GM21390 (cell line): ENCODE results near the gene LTK.

ENCODE experiments used
- ATAC-seq: cut with Tn5 transposase; IDR thresholded peaks from one replicate; pipeline ENCODE4 v1.9.1; 2021; ENCODE audit not compliant: unreplicated experiment

The LTK gene

DNA sequence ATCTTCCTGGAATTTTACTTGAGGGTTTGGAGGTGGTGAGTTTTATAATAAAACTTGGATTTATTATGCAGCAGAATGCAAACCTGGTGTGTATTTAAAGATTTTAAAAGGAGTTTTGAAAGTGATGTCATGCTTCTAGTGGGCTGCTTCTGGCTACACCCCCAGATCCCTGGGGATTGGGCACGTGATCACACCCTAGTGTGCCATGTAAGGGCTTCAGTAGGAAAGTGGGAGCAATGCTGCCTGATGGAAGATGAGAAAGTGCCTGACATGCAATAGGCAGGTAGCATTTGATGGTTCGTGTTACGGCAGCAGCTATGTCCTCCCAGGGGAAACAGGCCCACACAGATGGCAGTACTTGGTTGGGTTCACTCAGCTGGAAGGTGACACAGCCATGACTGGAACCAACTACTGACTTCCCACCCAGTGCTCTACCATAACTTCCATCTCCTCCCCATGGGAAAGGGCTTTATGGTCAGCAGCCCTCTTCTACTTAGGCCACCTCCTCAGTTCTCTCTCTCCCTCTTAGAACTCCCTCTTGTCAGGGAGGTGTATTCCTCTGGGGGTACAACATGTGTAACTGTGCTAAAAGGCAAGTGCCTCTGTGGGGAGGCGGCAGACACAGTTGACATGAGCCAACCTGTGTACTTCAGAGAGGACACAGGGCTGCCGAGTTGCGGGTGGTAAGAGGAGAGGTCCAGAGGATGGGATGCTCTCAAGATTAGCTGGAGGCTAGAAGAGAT lies 14.3 kb downstream of the LTK start:
- no peak for ATAC-seq

DNA sequence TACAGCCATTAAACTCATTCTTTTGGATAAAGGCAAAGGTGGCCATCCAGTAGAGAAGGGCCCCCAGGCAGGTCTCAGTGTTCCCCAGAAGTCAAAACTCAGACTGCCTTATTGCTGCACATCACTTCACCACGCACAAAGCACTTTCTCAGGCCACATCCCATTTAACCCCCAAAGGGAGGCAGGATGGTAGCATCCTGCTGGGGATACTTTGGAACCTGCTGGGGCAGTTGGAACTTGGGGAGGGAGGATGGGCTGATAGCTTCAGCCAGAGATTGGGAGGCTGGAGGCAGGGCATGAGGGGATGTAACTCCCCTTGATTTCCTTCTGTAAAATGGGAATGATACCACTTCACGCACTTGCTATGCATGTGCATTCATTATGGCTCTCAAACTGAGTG lies 15.0 kb downstream of the LTK start:
- no peak for ATAC-seq

DNA sequence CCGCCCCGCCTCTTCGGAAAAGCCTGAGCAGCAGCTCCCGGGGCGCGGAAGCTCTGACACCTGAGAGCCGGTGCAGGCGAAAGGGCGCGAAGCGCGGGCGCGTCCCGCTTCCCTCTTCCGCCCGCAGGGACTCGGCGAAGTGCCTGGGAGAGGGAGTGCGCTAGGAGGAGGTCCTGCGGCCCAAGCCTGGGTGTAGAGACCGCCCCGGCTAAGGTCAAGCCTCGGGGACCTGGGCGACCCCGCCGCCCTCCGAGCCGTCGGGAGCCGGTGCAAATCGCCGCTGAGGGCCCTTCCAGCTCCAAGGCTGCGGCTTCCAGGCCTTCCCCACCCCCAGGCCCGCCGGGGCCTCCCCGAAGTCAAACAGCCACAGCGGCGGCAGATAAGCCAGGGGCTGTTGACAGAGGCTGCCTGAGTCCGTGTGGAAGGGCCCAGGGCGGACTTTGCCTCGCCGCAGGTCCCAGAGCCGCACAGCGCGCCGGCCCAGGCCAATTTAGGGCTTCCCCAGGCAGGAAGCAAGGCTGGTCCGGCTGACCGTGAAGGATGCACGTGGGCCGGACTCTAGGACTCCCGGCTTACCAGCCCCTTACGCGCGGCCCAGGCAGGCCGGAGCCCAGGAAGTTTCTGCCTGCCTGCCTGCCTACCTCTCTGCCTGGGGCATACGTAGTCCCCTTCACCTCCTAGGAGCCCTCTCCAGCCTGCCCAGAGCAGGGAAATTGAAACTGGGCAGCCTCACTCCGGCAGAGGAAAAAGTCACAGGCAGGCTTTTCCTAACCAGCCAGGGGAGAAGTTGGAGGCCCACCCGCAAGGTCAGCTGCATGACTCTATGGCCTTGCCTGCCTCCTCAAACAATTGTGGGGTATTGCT lies 17.7 kb downstream of the LTK start:
- no peak for ATAC-seq

DNA sequence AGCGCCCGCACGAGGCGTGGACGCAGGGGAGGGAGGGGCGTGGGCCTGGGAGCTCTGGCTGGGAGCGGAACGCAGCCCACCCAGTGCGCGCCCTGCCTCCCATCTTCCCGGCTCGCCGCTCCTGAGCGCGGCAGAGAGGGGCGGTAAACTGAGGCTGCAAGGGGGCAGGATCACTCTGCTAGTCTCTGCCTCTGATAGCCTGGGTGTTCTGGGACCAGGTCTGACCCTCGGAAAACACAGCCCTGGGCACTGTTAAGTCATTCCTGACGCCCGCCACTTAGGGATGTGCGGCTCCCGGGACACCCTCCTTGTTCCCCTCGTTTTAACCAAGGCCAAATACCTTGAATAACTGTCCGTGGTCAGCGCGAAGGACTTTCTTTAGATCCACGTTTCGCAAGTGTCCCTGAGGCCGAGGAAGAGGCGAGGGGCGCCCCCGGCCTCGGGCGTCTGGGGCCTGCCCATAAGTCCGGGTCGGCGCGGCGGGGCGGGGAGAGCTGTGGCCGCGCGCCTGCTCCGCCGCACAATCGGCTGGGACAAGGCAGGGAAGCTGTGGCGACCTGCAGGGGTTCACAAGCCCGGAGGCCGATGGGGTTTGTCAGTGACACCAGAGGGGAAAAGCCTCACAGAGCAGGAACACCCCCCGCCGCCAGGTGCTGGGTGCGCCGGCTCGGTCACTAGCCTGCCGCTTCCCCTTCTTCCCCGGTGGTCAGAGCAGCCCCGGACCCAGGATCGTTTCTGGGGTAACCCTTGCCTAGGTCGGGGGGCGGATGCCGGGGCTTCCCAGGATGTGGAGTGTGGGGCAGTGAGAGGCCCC lies 18.5 kb downstream of the LTK start:
- no peak for ATAC-seq

DNA sequence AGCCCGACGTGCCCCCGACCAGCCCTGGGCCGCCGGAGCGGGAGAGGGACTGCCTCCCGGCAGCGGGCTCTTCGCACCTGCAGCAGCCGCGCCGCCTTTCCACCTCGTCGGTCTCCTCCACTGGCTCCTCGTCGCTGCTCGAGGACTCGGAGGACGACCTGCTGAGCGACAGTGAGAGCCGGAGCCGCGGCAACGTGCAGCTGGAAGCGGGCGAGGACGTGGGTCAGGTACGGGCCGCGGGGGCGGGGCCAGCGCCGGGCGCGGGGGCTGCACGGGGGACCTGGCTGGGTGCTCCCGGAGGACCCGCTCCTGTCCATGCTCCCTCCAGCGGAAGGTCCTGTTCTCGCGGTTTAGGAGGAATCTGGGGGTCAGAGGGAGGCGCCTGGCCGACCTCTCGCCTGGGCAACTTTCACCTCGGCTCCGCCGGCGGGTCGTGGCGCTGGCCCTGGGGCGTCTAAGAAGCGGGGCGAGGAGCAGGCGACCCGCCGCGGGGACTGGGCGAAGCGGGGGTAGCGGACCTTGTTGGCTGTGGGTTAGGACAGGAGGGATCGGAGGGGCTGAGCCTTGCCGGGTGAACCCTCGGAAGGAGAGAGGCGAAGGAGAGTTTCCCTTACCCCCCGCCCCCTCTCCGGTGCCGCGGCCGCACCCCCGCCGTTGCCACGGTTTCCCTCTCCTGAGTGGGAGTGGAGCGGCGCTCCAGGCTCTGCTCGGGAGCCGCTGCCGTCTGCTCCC lies 19.3 kb downstream of the LTK start:
- peak; percentile 28 for ATAC-seq

DNA sequence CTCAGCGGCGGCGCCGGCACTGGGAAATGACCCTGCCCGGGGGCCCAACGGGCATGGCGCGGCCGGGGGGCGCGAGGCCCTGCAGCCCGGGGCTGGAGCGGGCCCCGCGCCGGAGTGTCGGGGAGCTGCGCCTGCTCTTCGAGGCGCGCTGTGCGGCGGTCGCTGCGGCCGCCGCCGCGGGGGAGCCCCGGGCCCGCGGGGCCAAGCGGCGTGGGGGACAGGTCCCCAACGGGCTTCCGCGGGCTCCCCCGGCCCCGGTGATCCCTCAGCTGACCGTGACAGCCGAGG lies 19.8 kb downstream of the LTK start:
- ATAC-seq = peak; percentile 20

DNA sequence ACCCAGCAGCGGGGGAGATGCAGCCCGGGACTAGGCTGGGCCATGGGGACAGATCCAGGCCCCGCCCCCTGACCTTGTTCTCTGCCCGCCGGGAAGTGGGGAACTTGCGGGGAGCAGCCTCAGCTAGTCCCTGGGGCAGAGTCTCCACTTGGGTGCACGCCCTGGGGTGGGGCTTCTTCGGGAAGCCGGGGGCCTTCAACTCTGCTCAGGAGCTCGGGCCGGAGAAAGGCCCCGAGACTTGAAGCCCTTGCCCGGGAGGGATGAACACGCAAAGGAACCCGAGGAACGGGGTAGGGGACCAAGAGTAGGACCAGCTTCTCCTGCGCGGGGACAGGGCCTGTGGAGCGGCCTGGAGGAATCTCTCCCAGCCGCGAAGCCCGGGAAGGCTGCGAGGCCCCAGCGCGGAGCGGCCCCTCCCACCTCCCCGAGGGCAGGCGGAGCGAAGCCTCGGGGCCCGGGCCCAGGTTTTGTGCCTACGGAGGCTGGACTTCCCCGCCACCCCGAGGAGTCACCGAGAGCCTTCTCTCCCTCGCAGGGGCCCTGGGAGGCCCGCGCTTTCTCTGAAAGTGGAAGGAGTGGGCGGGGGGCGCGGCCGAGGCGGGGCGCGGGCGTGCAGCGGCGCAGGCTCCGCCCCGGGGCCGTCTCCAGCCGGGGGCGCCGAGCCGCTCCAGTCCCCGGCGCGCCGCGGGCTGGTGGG lies 20.3 kb downstream of the LTK start, which contains the start of gene ITPKA:
Gene ITPKA, plus strand, starts transcription at position 670 of the 697 bp plus-strand sequence. CDS start 54 bp downstream, outside the sequence.
- ATAC-seq = peak; percentile 64

DNA sequence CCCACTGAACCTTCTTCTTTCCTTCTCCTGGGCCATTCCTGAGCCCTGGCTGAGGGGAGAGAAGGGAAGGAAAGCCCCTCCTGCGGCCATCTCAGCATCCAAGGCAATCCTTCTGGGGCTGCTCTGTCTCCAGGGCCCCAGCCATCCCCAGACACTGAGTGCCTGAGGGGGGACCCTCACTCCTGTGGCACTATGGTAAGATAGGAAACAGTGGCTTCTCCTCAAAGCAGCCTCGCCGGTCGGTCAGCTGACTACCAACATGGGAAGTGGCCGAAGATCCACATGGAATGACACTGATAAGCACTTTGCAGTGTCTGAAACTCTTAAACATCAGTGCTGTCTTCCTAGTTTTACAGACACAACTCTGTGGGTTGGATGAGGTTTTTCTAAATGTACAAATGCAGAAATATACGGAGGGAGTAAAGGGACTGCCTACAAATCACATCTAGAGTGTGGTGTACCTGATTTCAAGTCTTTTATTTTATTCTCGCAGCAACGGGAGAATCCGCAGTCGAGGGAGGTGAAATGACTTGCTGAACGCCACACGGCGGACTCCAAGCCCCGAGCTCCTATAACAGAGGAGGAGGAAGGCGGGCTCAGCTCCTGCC lies 20.9 kb downstream of the LTK start:
- no peak for ATAC-seq

DNA sequence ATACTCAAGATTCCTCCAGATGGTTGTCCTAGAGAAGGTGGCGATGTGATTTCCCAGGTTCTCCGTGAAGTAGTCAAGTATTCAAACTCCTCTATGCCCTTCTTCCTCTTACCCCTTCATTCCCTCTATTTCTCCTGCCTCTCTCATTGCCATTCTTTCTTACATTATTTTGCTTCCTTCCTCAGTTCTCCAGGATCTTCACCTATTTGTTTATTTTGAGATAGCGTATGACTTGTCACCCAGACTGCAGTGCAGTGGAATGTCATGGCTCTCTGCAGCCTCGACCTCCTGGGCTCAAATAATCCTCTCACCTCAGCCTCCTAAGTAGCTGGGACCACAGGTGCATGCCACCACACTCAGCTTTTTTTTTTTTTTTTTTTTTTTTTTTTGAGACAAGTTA lies 21.7 kb downstream of the LTK start:
- ATAC-seq = no peak

DNA sequence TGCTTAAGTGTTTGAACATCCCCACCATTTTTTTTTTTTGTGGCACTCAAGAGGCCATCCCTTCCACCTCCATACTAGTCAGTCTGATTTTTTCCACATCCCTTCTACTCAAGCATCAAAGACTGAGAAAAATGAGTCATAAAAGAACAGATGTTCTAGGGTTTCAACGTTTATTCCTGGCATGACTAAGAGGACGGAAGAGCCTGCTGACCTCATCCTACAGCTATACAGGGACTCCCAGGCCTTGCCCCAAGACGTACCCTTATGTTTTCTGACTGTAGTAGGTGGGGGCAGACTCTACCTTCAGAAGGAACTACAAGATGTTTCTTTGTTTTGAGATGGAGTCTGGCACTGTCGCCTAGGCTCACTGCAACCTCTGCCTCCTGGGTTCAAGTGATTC lies 23.3 kb downstream of the LTK start:
- ATAC-seq = no peak

DNA sequence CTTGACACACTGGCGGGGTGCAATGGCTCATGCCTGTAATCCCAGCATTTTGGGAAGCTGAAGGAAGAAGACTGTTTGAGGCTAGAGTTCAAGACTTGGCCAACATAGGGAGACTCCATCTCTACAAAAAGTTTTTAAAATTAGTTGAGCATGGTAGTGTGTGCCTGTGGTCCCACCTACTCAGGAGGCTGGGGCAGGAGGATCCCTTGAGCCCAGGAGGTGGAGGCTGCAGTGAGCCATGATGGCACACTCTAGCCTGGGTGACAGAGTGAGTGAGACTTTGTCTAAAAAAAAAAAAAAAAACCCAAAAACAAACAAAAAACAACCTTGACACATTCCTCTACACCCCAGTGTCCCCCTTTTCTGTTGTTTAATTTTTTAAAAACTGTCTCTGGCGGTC lies 24.0 kb downstream of the LTK start:
- ATAC-seq = no peak

DNA sequence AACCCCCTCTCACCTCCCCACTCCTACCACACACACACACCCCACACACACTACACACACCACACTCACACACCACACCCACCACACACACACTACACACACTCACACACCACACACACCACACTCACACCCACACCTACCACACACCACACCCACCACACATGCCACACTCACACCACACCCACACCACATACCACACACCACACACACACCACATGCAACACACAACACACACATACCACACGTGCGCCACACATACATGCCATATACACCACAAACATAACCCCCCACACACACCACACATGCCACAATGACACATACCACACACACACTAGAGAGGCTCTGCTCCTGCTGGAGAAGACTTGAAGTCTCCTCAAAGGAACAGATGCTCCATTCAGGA lies 25.8 kb downstream of the LTK start:
- ATAC-seq = no peak

DNA sequence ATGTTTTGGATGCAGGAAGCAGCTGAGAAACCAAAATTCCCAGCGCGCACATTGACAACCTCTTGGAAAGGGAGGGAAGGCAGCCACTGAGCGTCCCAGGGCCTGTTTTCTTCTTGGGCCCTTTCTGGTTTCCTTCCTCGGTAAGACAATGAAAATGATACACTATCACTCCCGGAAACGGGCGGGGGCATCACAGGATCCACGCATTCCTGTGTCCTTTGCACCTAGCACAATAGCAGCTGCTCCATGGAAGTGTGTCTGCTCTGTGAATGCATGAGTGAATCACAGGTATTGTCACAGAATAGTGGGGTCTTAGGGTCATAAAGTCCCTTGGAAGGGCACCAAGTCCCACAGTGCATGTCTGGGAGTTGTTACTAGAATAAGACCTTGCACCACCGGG lies 26.2 kb downstream of the LTK start:
- ATAC-seq = no peak

DNA sequence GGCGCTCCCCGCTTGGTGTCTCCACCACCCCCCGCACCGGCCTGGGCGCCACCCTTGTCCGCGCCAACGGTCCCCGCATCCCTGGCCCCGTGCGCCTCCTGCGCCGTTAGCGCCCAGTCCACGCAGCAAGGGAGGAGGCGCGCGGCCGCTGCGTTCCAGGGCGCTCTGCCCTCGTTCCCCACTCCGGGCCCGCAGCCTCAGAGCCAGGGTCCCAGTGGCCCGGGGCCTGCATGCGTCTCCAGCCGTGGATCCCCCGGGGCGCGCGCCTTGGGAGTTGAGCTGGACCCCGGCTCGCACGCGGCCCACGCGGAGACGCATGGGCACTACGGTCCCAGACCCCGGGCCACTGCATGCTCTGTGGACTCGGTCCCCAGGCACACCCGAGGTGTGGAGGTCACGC lies 27.3 kb downstream of the LTK start:
- ATAC-seq = no peak

DNA sequence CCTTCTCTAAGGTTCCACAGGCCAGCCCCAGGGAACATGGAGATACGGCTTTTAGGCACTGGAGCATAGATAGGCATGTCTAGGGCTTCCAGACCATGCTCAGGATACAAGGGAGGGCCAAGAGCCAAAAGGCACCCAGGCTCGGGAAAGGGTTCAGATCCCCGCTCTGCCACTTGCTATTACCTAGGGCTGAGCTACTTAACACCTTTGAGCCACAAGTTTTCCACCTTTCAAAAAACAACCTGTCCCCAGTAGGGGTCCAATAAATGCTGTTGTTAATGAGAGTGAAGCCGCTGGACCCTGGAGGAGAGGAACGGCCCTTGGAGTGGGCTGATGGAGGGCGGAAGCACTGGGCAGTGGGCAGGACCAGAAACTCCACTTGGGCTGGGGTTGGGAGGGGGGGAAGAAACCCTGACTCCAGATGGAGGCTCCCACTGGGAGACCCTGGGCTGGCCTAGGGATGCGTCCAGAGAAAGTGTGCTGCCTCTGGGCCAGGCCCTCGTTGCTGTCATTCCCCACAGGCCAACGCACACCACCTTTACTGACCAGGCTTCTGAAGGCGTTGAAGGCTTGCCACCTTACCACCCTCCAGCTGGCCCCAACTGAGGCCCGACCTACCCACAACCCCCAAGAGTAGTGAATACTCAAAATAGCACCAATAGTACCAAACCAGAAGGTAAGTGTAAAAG lies 28.5 kb downstream of the LTK start:
- no peak for ATAC-seq

DNA sequence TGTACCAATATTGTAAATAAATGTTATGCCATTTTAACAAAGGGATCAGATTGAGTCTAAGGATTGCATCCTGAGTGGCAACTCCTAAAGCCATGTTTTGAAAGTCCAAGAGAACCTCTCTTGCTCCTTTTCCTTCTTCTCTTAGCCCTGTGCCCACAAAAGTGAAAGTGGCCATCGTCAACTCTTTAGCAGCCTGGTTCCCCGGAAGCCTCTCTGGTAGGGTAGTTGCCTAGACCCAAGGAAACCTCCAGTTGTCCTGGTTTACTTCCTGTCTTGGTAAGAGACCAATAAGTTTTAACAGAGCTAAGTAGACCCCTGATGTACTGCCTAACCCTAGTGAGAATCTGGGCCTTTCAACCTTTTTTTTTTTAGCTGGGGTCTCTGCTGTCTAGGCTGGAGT lies 30.1 kb downstream of the LTK start:
- no peak for ATAC-seq

DNA sequence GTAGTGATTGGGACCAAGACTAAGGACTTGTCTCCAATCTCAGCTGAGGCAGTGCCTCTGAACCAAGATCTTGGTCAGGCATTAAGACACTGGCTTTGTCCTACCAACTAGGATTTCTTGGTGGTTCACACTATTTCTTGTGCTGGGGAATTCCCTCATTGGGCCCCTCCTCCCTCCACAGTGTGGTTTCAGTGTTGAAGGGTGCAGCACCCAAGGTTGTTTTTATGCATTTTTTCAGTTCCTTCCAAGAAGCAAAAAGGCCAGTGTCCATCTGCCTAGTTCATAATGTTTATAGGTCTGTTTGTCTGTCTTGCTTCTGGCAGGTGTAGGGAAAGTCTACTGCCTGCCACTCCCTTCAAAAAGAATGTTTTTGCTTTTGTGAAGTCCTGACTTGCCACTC lies 30.5 kb downstream of the LTK start:
- ATAC-seq = peak; percentile 64

DNA sequence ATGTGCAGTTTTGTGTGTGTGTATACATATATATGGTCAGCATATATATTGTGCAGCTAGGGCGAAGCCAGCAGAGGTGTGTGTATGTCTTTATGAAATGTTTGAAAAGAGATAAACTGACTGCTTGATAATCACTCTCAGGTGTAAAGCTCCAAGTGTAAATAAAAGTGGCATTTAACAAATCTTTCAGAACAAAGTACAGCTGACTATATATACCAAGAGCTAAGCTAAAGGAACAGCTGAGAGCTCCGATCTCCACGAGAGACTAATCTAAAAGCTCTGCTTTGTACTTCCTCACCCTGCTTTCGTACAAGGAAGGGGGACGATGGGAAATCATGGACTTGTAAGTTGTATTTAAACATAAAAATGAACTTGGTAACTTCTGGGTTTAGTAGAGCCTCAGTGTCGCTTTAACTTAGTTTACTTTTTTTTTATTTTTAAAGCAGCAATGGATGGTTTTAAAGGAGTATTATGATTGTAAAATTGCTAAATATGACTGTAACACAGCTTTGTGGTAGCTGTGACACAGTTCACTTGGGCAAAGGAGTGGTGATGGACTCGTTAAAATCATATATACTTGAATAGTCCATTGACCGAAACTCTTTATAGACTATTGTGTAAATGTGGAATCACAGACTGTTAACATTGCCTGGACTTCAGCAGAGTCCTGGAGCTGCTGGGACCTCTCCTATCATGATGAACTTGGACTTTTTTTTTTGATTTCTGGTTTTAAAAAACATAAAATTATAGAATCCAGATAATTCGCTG lies 31.3 kb downstream of the LTK start:
- no peak for ATAC-seq
